Ascending aorta (tissue), 2 donors: ENCODE results near the gene PROCA1. TPM values are rescaled to one million over a fixed set of nuclear protein-coding genes. Genes with fewer than 3 reads are reported as not detected.

ENCODE experiments used
- DNase-seq, 2 donors: peaks; one replicate each; pipeline ENCODE4 v3.0.0-alpha.2; 2019; ENCODE audit warnings: low spot score in 2 of 2
- H3K27ac ChIP-seq, 2 donors: fragments of 200-600 bp; sonication (generic); one replicate each; pipeline ENCODE4 v1.5.1; 2016 to 2017; ENCODE audit warnings: mild to moderate bottlenecking in 1 of 2
- H3K27me3 ChIP-seq: fragments of 200-600 bp; sonication (generic); one replicate; pipeline ENCODE4 v1.5.1; 2017
- H3K36me3 ChIP-seq, 2 donors: fragments of 200-600 bp; sonication (generic); one replicate each; pipeline ENCODE4 v1.5.1; 2016
- H3K4me1 ChIP-seq, 2 donors: fragments of 200-600 bp; sonication (generic); one replicate each; pipeline ENCODE4 v1.5.1; 2016 to 2017; ENCODE audit warnings: mild to moderate bottlenecking in 1 of 2
- H3K4me3 ChIP-seq, 2 donors: fragments of 200-600 bp; sonication (generic); one replicate each; pipeline ENCODE4 v1.5.1; 2016 to 2017; ENCODE audit warnings: mild to moderate bottlenecking in 1 of 2
- H3K9me3 ChIP-seq, 2 donors: fragments of 200-600 bp; sonication (generic); one replicate each; pipeline ENCODE4 v1.5.1; 2016
- intact Hi-C: fragments of 100-400 bp; cut with DNase I; formaldehyde crosslinking; loops from one replicate; pipeline ENCODE4 v1.15.1; 2023
- total RNA-seq: library from RNA; depleted of rRNA; stranded (reverse); fragments of >200 nt; gene quantifications from one replicate; pipeline ENCODE4 v1.1.0, GENCODE V29; 2016
- TF ChIP-seq, protein P1 (sequence below), 3 experiments: fragments of 200-600 bp in 2 of 3; fragments of 450-650 bp in 1 of 3; sonication (generic) in 2 of 3; IDR thresholded peaks; one replicate each; pipeline ENCODE4 v1.5.1; 2016 to 2019; ENCODE audit warnings: antibody characterized with exemption in 3 of 3, mild to moderate bottlenecking in 1 of 3, moderate library complexity in 1 of 3

PROCA1 gene, protein sequence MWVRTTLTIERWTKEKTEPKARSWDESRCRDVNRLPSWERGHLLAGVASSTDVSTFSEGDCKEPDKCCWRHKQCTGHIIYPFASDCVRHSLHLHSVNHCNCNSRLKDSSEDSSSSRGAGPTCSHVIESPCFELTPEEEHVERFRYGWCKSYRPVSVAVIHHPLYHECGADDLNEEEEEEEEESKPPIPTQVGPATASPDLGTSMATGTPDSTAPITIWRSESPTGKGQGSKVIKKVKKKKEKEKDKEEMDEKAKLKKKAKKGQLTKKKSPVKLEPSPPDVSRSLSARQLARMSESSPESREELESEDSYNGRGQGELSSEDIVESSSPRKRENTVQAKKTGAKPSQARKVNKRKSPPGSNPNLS
- total RNA-seq, result 1.6 TPM

DNA sequence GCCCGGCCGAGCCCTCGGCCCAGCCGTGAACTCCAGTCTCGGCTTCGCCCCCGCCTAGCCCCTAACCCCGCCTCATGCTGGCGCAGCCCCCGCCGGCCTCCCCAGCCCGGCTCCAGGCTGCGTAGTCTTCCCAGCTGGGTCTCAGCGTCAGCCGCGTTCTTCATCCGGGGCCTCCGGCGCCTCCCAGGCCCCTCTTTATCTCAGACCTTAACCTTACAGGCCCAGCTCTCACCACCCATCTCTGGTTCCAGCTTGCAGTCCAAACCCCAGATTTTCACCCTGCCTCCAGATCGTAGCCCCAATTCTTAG, at the start of gene PROCA1:
TSS of gene PROCA1 (minus strand) at position 166 of the 309 bp plus-strand sequence. CDS start 228 bp downstream, outside the sequence.
- intact Hi-C loops, result loop anchor here (2.0 kb wide), 1 partner anchor 51 kb away; the partner anchor contains the start of gene SDF2
- no peak for DNase-seq
- TF ChIP-seq, protein P1, sequence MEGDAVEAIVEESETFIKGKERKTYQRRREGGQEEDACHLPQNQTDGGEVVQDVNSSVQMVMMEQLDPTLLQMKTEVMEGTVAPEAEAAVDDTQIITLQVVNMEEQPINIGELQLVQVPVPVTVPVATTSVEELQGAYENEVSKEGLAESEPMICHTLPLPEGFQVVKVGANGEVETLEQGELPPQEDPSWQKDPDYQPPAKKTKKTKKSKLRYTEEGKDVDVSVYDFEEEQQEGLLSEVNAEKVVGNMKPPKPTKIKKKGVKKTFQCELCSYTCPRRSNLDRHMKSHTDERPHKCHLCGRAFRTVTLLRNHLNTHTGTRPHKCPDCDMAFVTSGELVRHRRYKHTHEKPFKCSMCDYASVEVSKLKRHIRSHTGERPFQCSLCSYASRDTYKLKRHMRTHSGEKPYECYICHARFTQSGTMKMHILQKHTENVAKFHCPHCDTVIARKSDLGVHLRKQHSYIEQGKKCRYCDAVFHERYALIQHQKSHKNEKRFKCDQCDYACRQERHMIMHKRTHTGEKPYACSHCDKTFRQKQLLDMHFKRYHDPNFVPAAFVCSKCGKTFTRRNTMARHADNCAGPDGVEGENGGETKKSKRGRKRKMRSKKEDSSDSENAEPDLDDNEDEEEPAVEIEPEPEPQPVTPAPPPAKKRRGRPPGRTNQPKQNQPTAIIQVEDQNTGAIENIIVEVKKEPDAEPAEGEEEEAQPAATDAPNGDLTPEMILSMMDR (IDR thresholded peaks at IDR 0.05), result no peak

DNA sequence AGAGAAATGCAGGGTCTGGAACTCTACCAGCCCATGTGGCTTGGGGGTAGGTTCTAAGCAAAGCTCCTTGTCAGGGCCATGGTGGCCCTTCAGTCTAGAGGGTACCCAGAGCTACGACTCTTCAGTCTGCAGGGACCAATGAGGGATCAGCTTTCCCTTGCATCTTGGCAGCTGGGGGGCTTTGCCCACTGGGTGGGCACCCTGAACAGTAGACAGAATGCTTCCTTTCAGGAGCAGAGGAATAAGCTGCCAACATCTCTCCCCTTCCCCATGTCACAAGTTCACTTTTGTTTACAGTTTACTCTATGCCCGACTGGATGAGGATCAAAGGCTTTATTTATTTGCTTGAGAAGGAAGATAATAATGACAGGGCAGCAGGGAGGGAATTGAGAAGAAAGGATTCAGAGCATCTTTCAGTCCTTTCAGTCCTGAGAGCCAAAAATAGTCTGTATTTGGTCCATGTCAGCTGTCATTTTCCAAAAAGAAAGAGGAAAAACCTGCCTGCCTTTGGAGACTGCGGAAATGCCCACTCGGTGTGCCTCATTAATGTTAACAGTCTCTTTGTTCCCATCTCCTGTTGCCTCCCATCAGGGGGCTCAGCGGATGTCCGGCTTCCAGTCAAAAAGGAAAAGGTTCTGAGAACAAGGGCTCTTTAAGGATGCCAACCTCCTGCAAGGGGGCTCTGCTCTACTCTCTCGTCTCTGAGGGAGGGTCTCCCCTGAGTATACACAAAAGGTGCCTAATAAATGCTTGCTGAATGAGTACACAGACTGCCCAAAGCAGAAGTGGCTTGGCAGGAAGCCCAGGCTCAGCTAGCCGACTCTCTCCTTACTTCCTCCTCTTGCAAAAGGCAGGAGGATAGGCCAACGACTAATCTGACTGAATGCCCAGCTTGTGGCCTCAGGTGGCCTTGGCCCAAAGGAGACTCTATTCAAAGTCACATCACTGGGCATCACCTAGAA, 49.2 kb upstream of the PROCA1 start:
- intact Hi-C loops, result loop anchor here (5.0 kb wide), 3 partner anchors 34 to 136 kb away; partner anchors contain the start of genes FLOT2, NEK8 and TLCD1
- peaks cover 18 to 35% of the 10 kb centered on the region in 2 donors for H3K36me3 ChIP-seq
- TF ChIP-seq, protein P1 (IDR thresholded peaks at IDR 0.05), result no peak

More for the DNA sequence above, at the start of gene PROCA1:
- H3K9me3 ChIP-seq, result no peaks in the 10 kb centered on the region
- peaks cover 11 to 27% of the 10 kb centered on the region in 2 donors for H3K36me3 ChIP-seq
- H3K27ac ChIP-seq, result peak within 1 kb of the TSS; percentile 86 to 94
- no peaks in the 10 kb centered on the region for H3K27me3 ChIP-seq
- peak within 1 kb of the TSS; percentile 61 to 76 for H3K4me3 ChIP-seq
- peaks cover 3 to 27% of the 10 kb centered on the region in 2 donors for H3K4me1 ChIP-seq

DNA sequence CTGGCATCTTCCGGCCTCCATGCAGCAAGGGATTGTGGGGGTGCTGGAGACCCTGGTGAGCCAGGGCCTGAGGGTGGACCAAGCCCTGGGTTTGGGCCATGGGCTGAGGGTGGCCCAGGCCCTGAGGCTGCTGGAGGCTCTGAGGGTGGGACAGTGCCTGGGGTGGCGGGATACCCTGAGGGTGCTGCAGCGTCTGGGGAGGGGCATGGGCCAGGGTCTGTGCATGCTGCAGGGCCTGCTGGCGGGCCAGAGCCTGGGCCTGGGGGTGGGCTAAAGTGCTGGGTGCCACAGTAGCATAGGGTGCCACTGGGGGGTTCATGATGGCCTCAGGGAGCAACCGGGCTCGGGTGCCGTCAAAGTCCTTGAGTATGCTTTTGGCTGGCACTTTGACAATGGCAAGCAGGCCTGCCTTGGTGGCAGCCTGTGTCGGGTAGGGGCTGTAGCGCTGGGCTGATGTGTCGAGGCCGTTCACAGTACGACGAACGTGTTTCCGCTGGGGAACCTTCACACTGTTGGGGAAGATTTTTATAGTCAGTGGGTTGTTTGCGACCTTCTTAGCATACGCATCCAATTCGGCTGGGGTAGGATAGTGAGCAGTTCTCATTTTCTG, 47.7 kb upstream of the PROCA1 start:
- TF ChIP-seq, protein P1 (IDR thresholded peaks at IDR 0.05), result no peak
- Histone ChIP-seq H3K4me1 (no peaks in the 10 kb centered on the region), H3K4me3 (no peak overlapping the region), H3K27ac (no peak overlapping the region), H3K9me3 (no peaks in the 10 kb centered on the region), H3K36me3 (peaks cover 16 to 25% of the 10 kb centered on the region in 2 donors), H3K27me3 (no peaks in the 10 kb centered on the region)
- intact Hi-C loops, result no loop called here
- no peak for DNase-seq

More for the DNA sequence above, 49.2 kb upstream of the PROCA1 start:
- Histone ChIP-seq H3K9me3 (no peaks in the 10 kb centered on the region), H3K4me3 (no peak overlapping the region), H3K4me1 (no peaks in the 10 kb centered on the region), H3K27me3 (no peaks in the 10 kb centered on the region), H3K27ac (no peak overlapping the region)
- DNase-seq, result no peak

DNA sequence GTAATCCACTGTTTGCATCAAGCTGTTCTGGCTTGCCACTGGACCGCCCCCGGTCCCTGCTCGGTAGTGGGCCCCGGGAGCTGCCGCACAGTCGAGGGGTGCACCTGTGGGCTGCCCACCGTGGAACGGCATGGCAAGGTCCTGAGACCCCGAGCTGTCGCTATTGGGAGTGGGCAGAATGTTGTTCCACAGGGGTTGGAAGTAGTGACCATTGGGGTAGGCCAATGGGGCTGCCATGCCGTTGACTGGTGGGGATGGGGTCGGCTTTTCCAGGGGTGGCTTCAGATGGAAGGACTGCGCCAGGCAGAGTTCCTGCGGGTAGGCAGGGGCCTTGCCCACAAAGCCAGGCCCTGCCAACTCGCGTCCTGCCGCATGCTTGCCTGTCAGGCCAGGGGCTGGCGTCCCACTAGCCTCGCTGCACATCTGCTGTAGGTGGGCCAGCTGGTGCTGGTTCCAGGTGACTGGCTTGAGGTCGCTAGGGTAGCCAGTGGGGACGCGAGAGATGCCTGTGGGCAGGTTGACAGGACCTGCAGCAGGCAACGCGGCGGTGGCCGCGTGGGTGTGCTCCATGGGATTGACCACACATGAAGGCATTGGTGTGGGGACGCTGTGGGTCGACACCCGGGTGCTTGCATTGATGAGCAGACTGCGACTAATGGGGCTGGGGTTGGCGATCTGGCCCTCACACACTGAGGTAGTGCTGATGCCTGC, 46.9 kb upstream of the PROCA1 start:
- H3K4me3 ChIP-seq, result no peak overlapping the region
- H3K36me3 ChIP-seq, result peaks cover 15 to 24% of the 10 kb centered on the region in 2 donors
- no peaks in the 10 kb centered on the region for H3K4me1 ChIP-seq
- H3K27me3 ChIP-seq, result no peaks in the 10 kb centered on the region
- DNase-seq, result no peak
- TF ChIP-seq, protein P1 (IDR thresholded peaks at IDR 0.05), result no peak
- intact Hi-C loops, result no loop called here
- no peaks in the 10 kb centered on the region for H3K9me3 ChIP-seq
- no peak overlapping the region for H3K27ac ChIP-seq
